DND-41 (cell line): ENCODE results near the gene TGIF2.

ENCODE experiments used
- ATAC-seq: fragments of 200-7000 bp; cut with Tn5 transposase; 3 replicates; pipeline ENCODE4 v1.9.1; 2021; ENCODE audit warnings: low read depth; ENCODE audit not compliant: insufficient read depth
- DNase-seq: peaks from one replicate; pipeline ENCODE4 v3.0.0-alpha.2; 2020
- H2AFZ ChIP-seq: 2 replicates; pipeline ENCODE4 v1.6.0; 2012; ENCODE audit warnings: low read depth, low read length
- H3K27ac ChIP-seq: 2 replicates; pipeline ENCODE4 v1.5.1; 2012; ENCODE audit warnings: low read length, inconsistent platforms
- H3K27me3 ChIP-seq: fragments of 200-600 bp; sonication (generic); 2 replicates; pipeline ENCODE4 v1.6.0; 2012; ENCODE audit warnings: low read length, mild to moderate bottlenecking, inconsistent platforms; ENCODE audit not compliant: insufficient read depth, poor library complexity
- H3K36me3 ChIP-seq: 2 replicates; pipeline ENCODE4 v1.5.1; 2012; ENCODE audit warnings: low read length, inconsistent platforms; ENCODE audit not compliant: insufficient read depth
- H3K4me1 ChIP-seq: 2 replicates; pipeline ENCODE4 v1.5.1; 2012; ENCODE audit warnings: mild to moderate bottlenecking, low read length; ENCODE audit not compliant: insufficient read depth
- H3K4me2 ChIP-seq: 2 replicates; pipeline ENCODE4 v1.6.0; 2012; ENCODE audit warnings: mild to moderate bottlenecking, moderate library complexity, low read length, inconsistent platforms; ENCODE audit not compliant: insufficient read depth
- H3K4me3 ChIP-seq, 2 experiments: fragments of 200-600 bp in 1 of 2; shearing (Covaris generic) in 1 of 2; 2 replicates each; pipeline ENCODE4 v1.5.1; 2012 to 2016; ENCODE audit warnings: inconsistent platforms in 2 of 2, low read length in 2 of 2, mild to moderate bottlenecking in 2 of 2, low read depth in 1 of 2, moderate library complexity in 1 of 2
- H3K79me2 ChIP-seq: 2 replicates; pipeline ENCODE4 v1.6.0; 2012; ENCODE audit warnings: low read length, inconsistent platforms; ENCODE audit not compliant: insufficient read depth
- H3K9ac ChIP-seq: 2 replicates; pipeline ENCODE4 v1.6.0; 2012; ENCODE audit warnings: low read depth, mild to moderate bottlenecking, inconsistent platforms, low read length, moderate library complexity
- H3K9me3 ChIP-seq: 2 replicates; pipeline ENCODE4 v1.5.1; 2012; ENCODE audit warnings: low read length, moderate library complexity, mild to moderate bottlenecking, inconsistent platforms; ENCODE audit not compliant: insufficient read depth, severe bottlenecking
- H4K20me1 ChIP-seq: 2 replicates; pipeline ENCODE4 v1.6.0; 2012; ENCODE audit warnings: low read length; ENCODE audit not compliant: insufficient read depth
- CTCF ChIP-seq: IDR thresholded peaks from 2 replicates; pipeline ENCODE4 v1.5.1; 2012; ENCODE audit warnings: borderline replicate concordance, low read length, moderate library complexity, mild to moderate bottlenecking; ENCODE audit not compliant: poor library complexity, severe bottlenecking; ENCODE audit errors: extremely low read depth
- EZH2 ChIP-seq: IDR thresholded peaks from 3 replicates; pipeline ENCODE4 v1.6.1; 2012; ENCODE audit warnings: borderline replicate concordance, low read depth, mild to moderate bottlenecking, moderate library complexity, low read length, inconsistent platforms; ENCODE audit not compliant: severe bottlenecking

Gene TGIF2

DNA sequence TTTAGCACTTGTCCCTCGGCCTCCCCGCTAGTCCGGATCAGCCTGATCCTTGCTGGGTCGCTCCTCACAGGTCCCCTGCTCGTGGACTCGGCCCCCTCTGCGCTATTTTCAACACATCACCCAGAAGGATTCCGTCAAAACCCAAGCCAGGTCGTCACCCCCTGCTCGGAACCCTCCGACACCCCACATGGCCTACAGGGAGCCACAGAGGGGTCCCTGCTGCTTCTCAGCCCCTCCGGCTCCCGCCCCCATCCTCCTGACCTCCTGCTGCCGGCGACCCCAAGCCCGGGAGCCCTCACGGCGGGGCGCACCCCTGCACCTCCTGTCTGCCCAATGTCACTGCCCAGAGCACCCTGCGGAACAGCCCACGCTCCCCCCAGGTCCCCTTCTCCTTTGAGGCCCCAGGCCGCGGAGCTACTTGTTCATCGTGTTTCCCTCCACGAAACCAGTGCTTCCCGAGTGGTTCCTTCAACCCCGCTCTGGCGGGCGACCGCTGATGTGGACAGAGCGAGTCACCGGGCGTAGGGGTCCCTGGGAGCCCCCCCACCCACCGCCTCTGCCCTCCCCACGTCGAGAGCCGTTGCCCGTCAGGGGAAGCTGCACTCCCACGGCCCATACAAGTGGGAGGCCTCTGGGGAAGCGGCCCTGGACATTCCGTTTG is 32.7 kb upstream of the TGIF2 start:
- no peaks in the 10 kb centered on the region for H3K4me1 ChIP-seq
- H3K4me3 ChIP-seq, result no peak overlapping the region
- H2AFZ ChIP-seq, result no peak overlapping the region
- DNase-seq, result no peak
- no peak overlapping the region for H3K4me2 ChIP-seq
- H3K36me3 ChIP-seq, result no peaks in the 10 kb centered on the region
- no peak for ATAC-seq
- H3K27ac ChIP-seq, result no peak overlapping the region
- no peaks in the 10 kb centered on the region for H3K9me3 ChIP-seq
- no peak overlapping the region for H3K9ac ChIP-seq
- no peak for TF ChIP-seq CTCF
- no peak for TF ChIP-seq EZH2
- no peaks in the 10 kb centered on the region for H3K79me2 ChIP-seq
- peaks cover 6% of the 10 kb centered on the region; the same call in 1 of the 2 replicates for H4K20me1 ChIP-seq
- H3K27me3 ChIP-seq, result no peaks in the 10 kb centered on the region

DNA sequence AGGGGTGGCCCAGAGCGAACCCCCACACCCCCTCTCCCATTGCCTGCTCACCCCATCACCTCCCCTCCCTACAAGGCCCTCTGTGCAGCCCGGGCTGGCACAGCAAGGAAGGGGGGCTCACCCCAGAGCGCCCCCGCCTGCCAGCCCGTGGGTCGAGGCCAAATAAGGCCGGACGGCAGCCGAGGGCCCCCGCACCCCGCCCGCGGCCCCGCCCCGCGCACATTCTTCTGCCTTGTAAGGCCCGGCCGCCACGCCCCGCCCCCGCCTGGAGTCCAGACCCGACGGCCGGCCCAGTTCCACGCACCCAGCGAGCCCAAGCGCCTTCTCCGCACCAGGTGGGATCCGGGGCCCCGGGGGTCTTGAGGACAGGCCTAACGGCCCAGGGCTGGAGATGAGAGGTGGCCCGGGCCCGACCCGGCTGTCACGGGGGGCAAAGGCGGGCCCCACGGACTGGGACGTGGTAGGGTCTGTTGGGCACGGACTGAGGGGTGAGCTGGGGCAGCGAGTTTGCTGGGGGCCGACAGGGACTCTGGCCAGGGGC is 32.1 kb upstream of the TGIF2 start, which contains the start of gene MYL9:
Gene MYL9, plus strand, starts transcription at position 293 of the 541 bp plus-strand sequence. CDS start 3,366 bp downstream, outside the sequence.
- DNase-seq (no peak), ATAC-seq (no peak)
- Histone ChIP-seq H3K79me2 (no peaks in the 10 kb centered on the region), H3K9ac (no peak within 1 kb of the TSS), H3K4me1 (no peaks in the 10 kb centered on the region), H2AFZ (no peak within 1 kb of the TSS), H3K36me3 (no peaks in the 10 kb centered on the region), H3K27me3 (no peaks in the 10 kb centered on the region), H4K20me1 (peaks cover 6% of the 10 kb centered on the region; the same call in 1 of the 2 replicates), H3K9me3 (no peaks in the 10 kb centered on the region), H3K4me3 (no peak within 1 kb of the TSS), H3K27ac (no peak within 1 kb of the TSS), H3K4me2 (no peak within 1 kb of the TSS)
- TF ChIP-seq CTCF, result no peak
- no peak for TF ChIP-seq EZH2

DNA sequence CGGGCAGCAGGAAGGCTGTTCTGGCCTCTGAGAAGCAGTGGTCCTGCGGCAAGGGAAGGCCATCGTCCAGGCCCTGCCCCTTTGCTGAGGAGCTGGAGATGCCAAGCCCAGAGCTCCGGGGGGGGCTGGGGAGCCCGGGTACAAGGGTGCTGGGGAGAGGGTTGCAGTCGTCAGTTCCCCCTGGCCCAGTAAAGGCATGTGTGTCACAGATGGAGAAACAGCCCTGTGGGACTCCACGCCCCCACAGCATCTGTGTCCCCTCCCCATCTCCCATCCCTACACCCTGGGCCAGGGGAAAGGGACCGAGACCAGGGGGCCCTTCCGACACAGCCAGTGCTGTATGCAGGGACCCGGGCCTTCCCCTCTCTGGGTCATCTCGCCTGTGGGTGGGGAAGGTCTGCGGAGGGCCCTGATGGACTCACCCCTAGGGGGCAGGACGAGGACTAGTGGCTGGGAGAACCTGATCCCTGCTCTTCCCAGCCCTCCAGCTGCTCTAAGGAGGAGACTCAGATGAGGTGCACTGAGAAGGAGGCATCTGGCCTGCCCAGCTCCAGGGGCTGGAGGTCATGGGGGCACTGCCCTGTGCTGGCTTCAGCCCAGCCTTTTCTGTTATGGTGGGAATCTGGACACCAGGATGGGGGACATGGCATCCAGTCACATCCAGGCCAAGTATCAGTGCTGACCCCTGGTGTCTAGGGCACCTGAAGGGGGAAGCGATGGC is 31.5 kb upstream of the TGIF2 start:
- no peaks in the 10 kb centered on the region for H3K36me3 ChIP-seq
- no peaks in the 10 kb centered on the region for H3K9me3 ChIP-seq
- peaks cover 6% of the 10 kb centered on the region; the same call in 1 of the 2 replicates for H4K20me1 ChIP-seq
- no peaks in the 10 kb centered on the region for H3K79me2 ChIP-seq
- peak; percentile 16 for TF ChIP-seq CTCF
- TF ChIP-seq EZH2, result no peak
- no peak overlapping the region for H3K4me3 ChIP-seq
- DNase-seq (no peak), ATAC-seq (no peak)
- H3K9ac ChIP-seq, result no peak overlapping the region
- no peaks in the 10 kb centered on the region for H3K4me1 ChIP-seq
- H3K27me3 ChIP-seq, result no peaks in the 10 kb centered on the region
- H3K4me2 ChIP-seq, result no peak overlapping the region
- no peak overlapping the region for H3K27ac ChIP-seq
- H2AFZ ChIP-seq, result no peak overlapping the region
